Measurements from ENCODE around the gene EIF1. TPM values are rescaled to one million over a fixed set of nuclear protein-coding genes. Genes with fewer than 3 reads are reported as not detected.
"Not testable (repeated sequence)": the region's sequence is repeated elsewhere in the genome, so short reads cannot be mapped to it uniquely, and the experiment has no call there.

Gene EIF1
- polyA plus RNA-seq, 1 experiment, result 251 TPM

DNA sequence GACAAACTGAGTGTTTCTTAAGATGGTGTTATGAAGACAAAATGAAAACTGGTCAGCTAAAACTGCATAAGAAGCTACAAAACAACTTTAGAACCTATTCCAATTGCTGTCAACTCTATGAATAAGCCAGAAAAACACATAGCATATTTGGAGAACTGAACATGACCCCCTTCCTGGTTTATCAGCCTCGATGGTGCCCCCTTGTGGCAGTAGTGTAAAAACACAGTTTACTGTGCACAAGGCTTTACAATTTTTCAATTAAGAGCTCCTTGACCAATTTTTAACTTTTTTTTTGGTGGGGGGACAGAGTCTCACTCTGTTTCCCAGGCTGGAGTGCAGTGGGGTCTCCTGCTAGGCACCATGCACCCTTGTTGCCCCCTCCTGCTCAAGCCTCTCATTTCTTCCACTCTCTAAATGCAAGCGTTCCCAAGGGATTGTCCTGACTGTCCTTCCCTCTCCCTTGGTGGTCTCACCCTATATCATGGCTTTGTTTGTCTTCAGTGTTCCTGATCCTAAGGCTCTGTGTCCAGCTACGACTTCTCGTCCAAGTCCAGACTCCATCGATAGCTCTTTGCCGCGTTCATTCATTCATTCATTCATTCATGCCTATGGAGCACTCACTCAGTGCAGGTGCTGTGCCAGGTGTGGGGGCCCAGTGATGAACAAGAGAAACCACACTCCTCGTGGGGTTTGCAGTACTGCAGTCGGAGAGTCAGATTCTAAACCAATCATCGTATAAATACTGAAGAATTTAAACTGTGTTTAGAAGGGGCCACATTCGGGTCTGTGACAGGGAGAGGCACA, 7.5 kb downstream of the EIF1 start:
- no peak for DNase-seq (ENCODE audit: low read depth)
- CTCF ChIA-PET, result interaction anchor here (0.7 to 3.6 kb wide), 18 partner anchors 9 to 1595 kb away, joined by 3 to 23 read pairs (median 4); partner anchors contain the start of gene P3H4
- H3K27me3 ChIP-seq (ENCODE audit: control insufficient read depth, insufficient read depth, low read length), result no peaks in the 10 kb centered on the region
- H3K4me3 ChIP-seq (ENCODE audit: low read depth, low read length), result no peak overlapping the region
- peaks cover 13% of the 10 kb centered on the region for H3K36me3 ChIP-seq (ENCODE audit: control insufficient read depth, insufficient read depth, low read length)
- POLR2A ChIA-PET, result no interaction called here
- peak; percentile 83 for TF ChIP-seq CTCF (IDR thresholded peaks at IDR 0.05; ENCODE audit: insufficient read depth, low read depth, low read length)

DNA sequence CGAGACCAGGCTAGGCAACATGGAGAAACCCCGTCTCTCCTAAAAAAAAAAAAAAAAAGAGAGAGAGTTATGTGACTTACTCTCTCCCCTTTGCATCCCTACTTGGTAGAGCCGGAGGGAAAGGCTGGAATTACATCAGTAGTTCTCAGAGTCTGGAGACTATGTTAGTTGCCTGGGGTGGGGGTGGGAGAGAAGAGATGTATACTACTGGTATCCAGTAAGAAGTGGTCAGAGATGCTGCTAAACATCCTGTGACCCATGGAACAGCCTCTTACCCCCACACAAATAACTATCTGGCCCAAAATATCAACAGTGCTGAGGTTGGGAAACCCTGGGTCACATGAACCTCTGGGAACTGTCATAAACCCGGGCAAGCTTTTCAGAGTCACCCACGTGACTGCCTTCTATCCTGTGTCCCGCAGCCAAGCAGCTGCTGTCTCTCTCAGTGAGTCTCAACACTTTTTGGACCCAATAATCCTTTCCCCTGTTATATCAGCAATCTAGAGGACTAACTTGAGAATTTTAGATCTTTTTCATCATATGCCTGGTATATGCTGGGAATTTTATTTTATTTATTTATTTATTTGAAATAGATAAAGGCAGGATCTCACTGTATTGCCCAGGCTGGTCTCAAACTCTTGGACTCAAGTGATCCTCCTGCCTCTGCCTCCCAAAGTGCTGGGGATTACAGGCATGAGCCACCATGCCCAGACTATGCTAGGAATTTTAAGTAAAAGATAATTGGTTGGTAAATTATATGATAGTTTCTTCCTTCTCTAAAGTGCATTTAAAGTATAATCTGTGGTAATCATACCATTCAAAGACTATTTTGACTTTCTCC, 8.7 kb downstream of the EIF1 start:
- no peak for TF ChIP-seq CTCF (IDR thresholded peaks at IDR 0.05; ENCODE audit: insufficient read depth, low read depth, low read length)
- POLR2A ChIA-PET, result no interaction called here
- CTCF ChIA-PET, result interaction anchor here (0.9 to 1.1 kb wide), 2 partner anchors 8 to 15 kb away, joined by 3 to 5 read pairs; partner anchors contain the start of gene GAST
- no peaks in the 10 kb centered on the region for H3K27me3 ChIP-seq (ENCODE audit: control insufficient read depth, insufficient read depth, low read length)
- H3K4me3 ChIP-seq (ENCODE audit: low read depth, low read length), result no peak overlapping the region
- no peak for DNase-seq (ENCODE audit: low read depth)
- peaks cover 7% of the 10 kb centered on the region for H3K36me3 ChIP-seq (ENCODE audit: control insufficient read depth, insufficient read depth, low read length)

DNA sequence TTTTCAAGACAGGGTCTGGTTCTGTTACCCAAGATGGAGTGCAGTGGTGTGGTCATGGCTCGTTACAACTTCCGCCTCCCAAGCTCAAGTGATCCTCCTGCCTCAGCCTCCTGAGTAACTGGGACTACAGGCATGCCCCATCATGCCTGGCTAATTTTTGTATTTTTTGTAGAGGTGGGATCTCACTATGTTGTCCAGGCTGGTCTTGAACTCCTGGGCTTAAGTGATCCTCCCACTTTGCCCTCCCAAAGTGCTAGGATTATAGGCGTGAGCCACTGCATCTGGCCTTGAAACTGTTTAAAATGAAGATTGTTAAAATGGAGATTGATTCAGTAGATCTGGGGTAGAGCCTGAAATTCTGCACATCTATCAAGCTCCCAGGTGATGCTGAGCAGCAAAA, 12.2 kb downstream of the EIF1 start:
- POLR2A ChIA-PET; H3K36me3 ChIP-seq (ENCODE audit: control insufficient read depth, insufficient read depth, low read length); CTCF ChIA-PET; H3K27me3 ChIP-seq (ENCODE audit: control insufficient read depth, insufficient read depth, low read length); DNase-seq (ENCODE audit: low read depth); H3K4me3 ChIP-seq (ENCODE audit: low read depth, low read length): not testable (repeated sequence)

GRCh38 chr17:41702712-41703111, 14.0 kb downstream of the EIF1 start:
- no peak for DNase-seq (ENCODE audit: low read depth)
- ChIA-PET POLR2A (no interaction called here), CTCF (no interaction called here)

DNA sequence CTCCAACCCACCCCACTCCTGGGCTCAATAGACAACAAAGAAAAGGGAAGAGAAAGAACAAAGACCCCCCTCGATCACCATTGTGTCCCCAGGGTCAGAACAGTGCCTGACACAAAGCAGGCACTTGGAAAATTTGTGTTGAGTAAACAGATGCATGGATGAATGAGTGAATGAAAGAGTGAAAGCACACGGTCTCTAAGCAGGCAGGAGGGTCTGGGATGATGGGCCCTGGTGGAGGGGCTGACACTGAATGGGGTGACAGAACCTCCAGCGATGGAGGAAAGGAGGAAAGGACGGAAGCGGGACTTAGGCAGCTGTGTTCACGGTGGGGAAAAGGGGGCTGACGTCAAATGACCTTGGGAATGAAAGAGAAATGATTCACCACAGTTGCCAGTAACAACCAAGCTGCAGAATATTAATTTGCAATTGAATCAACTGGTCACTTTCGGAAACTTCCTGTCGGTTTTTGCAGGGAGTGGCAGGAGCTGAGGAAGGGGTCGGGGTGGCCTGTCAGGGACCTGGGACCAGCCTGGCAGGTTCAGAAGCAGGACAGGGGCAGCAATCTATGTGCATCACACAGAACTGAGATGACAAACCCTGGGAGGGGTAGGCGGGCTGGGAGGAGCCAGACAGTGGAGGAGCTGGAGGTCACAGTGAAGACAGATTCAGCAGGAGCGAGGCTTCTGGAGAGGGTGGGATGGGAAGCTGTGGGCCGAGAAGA, 16.7 kb downstream of the EIF1 start:
- no peak for TF ChIP-seq CTCF (IDR thresholded peaks at IDR 0.05; ENCODE audit: insufficient read depth, low read depth, low read length)
- H3K36me3 ChIP-seq (ENCODE audit: control insufficient read depth, insufficient read depth, low read length), result no peaks in the 10 kb centered on the region
- CTCF ChIA-PET, result interaction anchor here (0.9 to 3.2 kb wide), 7 partner anchors 8 to 16 kb away, joined by 3 to 12 read pairs (median 5); no protein-coding TSS in a partner anchor
- DNase-seq (ENCODE audit: low read depth), result no peak
- POLR2A ChIA-PET, result no interaction called here
- H3K4me3 ChIP-seq (ENCODE audit: low read depth, low read length), result no peak overlapping the region
- H3K27me3 ChIP-seq (ENCODE audit: control insufficient read depth, insufficient read depth, low read length), result no peaks in the 10 kb centered on the region

More at GRCh38 chr17:41702712-41703111, 14.0 kb downstream of the EIF1 start:
- Histone ChIP-seq H3K36me3 (ENCODE audit: control insufficient read depth, insufficient read depth, low read length) (no peaks in the 10 kb centered on the region), H3K27me3 (ENCODE audit: control insufficient read depth, insufficient read depth, low read length) (no peaks in the 10 kb centered on the region), H3K4me3 (ENCODE audit: low read depth, low read length) (no peak overlapping the region)
- TF ChIP-seq CTCF (IDR thresholded peaks at IDR 0.05; ENCODE audit: insufficient read depth, low read depth, low read length), result no peak

All from BJ (cell line).